Testis (tissue), 2 donors: ENCODE results near the gene ITFG2.

Source experiments
- CTCF ChIP-seq, 3 experiments: fragments of 450-650 bp in 2 of 3; fragments of 200-600 bp in 1 of 3; sonication (generic) in 1 of 3; IDR thresholded peaks; one replicate each; pipeline ENCODE4 v1.5.1; 2016 to 2019; ENCODE audit warnings: antibody characterized with exemption in 3 of 3, mild to moderate bottlenecking in 2 of 3, moderate library complexity in 1 of 3
- POLR2A ChIP-seq: fragments of 450-650 bp; IDR thresholded peaks from one replicate; pipeline ENCODE4 v1.6.1; 2017; ENCODE audit warnings: antibody characterized with exemption, mild to moderate bottlenecking, moderate library complexity

DNA sequence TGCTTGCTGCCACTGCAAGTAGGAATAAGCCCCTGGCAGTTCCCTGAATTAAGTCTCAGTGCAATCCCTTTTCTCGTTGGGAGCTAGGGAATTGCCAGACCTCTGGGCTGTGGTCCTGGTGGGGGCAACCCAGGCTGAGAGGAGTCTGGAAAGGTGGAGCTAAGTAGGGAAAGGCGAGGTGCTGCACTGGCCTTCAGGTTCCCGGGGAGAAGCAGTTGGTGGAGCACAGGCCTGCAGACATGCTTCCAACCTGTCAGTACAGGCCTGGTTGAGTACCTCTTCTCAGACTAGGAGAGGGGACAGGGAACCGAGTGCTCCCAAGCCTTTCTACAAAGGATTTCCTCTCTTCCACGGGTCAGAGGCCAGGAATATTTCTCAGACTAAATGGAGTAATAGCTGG lies 20.9 kb downstream of the ITFG2 start:
- no peak for TF ChIP-seq CTCF (IDR thresholded peaks at IDR 0.05)
- TF ChIP-seq POLR2A: no peak
